Sigmoid colon (tissue), 4 donors: Measurements from ENCODE around the gene ZNF695.

Experiments used
- EP300 ChIP-seq, 4 donors: sonication (generic); formaldehyde crosslinking; IDR thresholded peaks; one replicate each; pipeline ENCODE4 v1.6.1; 2017; ENCODE audit warnings: antibody characterized with exemption in 4 of 4
- POLR2A ChIP-seq, 2 donors: fragments of 450-650 bp; IDR thresholded peaks; one replicate each; pipeline ENCODE4 v1.6.1; 2016; ENCODE audit warnings: antibody characterized with exemption in 2 of 2, mild to moderate bottlenecking in 2 of 2, moderate library complexity in 2 of 2
- POLR2AphosphoS5 ChIP-seq, 4 donors: sonication (generic); formaldehyde crosslinking; IDR thresholded peaks; one replicate each; pipeline ENCODE4 v1.6.1; 2017; ENCODE audit warnings: antibody characterized with exemption in 4 of 4
- TF ChIP-seq, protein P1 (sequence below), 4 experiments: fragments of 450-650 bp in 3 of 4; fragments of 200-600 bp in 1 of 4; IDR thresholded peaks; one replicate each; pipeline ENCODE4 v1.5.1; 2016 to 2019; ENCODE audit warnings: antibody characterized with exemption in 4 of 4, mild to moderate bottlenecking in 3 of 4, moderate library complexity in 2 of 4

DNA sequence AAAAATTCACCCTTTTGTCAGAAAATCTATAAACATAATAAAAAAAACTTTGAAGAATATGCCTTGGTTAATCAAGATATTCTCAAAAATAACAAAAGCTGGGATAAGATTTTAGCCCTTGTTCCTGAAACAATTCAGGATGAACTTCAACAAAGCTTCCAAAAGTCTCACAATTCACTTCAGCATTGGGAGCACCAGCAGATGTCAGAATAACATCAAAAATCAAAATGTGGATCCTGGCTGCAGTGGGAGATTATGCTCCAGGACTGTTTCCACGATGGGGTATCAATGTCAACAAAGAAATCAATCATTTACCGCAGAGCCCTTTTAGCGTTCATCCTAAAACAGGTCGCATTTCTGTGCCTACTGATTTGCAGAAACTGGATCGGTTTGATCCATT is 35.5 kb upstream of the ZNF695 start:
- TF ChIP-seq, protein P1, sequence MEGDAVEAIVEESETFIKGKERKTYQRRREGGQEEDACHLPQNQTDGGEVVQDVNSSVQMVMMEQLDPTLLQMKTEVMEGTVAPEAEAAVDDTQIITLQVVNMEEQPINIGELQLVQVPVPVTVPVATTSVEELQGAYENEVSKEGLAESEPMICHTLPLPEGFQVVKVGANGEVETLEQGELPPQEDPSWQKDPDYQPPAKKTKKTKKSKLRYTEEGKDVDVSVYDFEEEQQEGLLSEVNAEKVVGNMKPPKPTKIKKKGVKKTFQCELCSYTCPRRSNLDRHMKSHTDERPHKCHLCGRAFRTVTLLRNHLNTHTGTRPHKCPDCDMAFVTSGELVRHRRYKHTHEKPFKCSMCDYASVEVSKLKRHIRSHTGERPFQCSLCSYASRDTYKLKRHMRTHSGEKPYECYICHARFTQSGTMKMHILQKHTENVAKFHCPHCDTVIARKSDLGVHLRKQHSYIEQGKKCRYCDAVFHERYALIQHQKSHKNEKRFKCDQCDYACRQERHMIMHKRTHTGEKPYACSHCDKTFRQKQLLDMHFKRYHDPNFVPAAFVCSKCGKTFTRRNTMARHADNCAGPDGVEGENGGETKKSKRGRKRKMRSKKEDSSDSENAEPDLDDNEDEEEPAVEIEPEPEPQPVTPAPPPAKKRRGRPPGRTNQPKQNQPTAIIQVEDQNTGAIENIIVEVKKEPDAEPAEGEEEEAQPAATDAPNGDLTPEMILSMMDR (IDR thresholded peaks at IDR 0.05), result peak in 1 of 4 experiments; percentile 10
- TF ChIP-seq EP300 (IDR thresholded peaks at IDR 0.05) (no peak), POLR2A (IDR thresholded peaks at IDR 0.05) (no peak), POLR2AphosphoS5 (IDR thresholded peaks at IDR 0.05) (no peak)
